Prostate gland (tissue), 2 donors: ENCODE data around the gene SEMG1.

Experiments used
- POLR2A ChIP-seq: fragments of 450-650 bp; IDR thresholded peaks from one replicate; pipeline ENCODE4 v1.6.1; 2016; ENCODE audit warnings: antibody characterized with exemption, mild to moderate bottlenecking
- TF ChIP-seq, protein P1 (sequence below), 4 experiments: fragments of 200-600 bp in 2 of 4; fragments of 450-650 bp in 2 of 4; sonication (generic) in 2 of 4; IDR thresholded peaks; 1 replicate in 3 of 4; 2 replicates in 1 of 4; pipeline ENCODE4 v1.5.1; 2016 to 2019; ENCODE audit warnings: antibody characterized with exemption in 4 of 4, mild to moderate bottlenecking in 2 of 4, moderate library complexity in 2 of 4

- TF ChIP-seq, protein P1, sequence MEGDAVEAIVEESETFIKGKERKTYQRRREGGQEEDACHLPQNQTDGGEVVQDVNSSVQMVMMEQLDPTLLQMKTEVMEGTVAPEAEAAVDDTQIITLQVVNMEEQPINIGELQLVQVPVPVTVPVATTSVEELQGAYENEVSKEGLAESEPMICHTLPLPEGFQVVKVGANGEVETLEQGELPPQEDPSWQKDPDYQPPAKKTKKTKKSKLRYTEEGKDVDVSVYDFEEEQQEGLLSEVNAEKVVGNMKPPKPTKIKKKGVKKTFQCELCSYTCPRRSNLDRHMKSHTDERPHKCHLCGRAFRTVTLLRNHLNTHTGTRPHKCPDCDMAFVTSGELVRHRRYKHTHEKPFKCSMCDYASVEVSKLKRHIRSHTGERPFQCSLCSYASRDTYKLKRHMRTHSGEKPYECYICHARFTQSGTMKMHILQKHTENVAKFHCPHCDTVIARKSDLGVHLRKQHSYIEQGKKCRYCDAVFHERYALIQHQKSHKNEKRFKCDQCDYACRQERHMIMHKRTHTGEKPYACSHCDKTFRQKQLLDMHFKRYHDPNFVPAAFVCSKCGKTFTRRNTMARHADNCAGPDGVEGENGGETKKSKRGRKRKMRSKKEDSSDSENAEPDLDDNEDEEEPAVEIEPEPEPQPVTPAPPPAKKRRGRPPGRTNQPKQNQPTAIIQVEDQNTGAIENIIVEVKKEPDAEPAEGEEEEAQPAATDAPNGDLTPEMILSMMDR (IDR thresholded peaks at IDR 0.05), result no peak
- TF ChIP-seq POLR2A, result no peak
These were observed 41.8 kb downstream of the SEMG1 start for GRCh38 chr20:45248609-45249008.
